ENCODE data around the gene NFS1. TPM values are rescaled to one million over a fixed set of nuclear protein-coding genes. Genes with fewer than 3 reads are reported as not detected.

NFS1 gene
- total and polyA plus RNA-seq, 2 of the 8 experiments (the other 6 are each of a cell fraction or from before 2014, with no cell fraction given), result 26.1 to 38.8 TPM

GRCh38 chr20:35653893-35654292 is 45.3 kb downstream of the NFS1 start:
- H4K8ac ChIP-seq (ENCODE audit: extremely low read depth, insufficient read depth, low read length), result no peak overlapping the region
- no peak overlapping the region for H4K5ac ChIP-seq (ENCODE audit: insufficient read length, low read depth, low read length)
- H3K4me3 ChIP-seq (ENCODE audit: extremely low read depth in 1 of 4, insufficient read depth in 2 of 4, low read depth in 3 of 4, low read length in 4 of 4), result no peak overlapping the region
- no peak overlapping the region for H2BK15ac ChIP-seq (ENCODE audit: low read length)
- 92% methylated on average over 4 of the region's 4 CpGs; no CpG with 5 or more reads in 1 of the 2 experiments for WGBS, 2 experiments (ENCODE audit: extremely low coverage in 1 of 2, insufficient coverage in 1 of 2, insufficient read length in 1 of 2, insufficient replicate concordance in 2 of 2, low coverage in 1 of 2, low lambda C conversion rate in 2 of 2, missing lambda C conversion rate in 1 of 2)
- no peak overlapping the region for H3K4me2 ChIP-seq (ENCODE audit: insufficient read depth in 1 of 2, low read depth in 2 of 2, low read length in 2 of 2)
- H4K20me1 ChIP-seq (replicated peaks in 1 of 2; ENCODE audit: control insufficient read depth in 1 of 2, insufficient read depth in 2 of 2, low read length in 2 of 2), result peaks cover 34 to 41% of the 10 kb centered on the region in 2 experiments
- no peak overlapping the region for H2AK5ac ChIP-seq (ENCODE audit: low read depth, low read length)
- H3K79me2 ChIP-seq (ENCODE audit: control insufficient read depth in 1 of 2, insufficient read depth in 2 of 2, low read length in 2 of 2), result peaks cover 50 to 100% of the 10 kb centered on the region in 2 experiments
- H3K4ac ChIP-seq (replicated peaks; ENCODE audit: insufficient read length, low read depth, low read length), result no peak overlapping the region
- no peak overlapping the region for H3K56ac ChIP-seq (replicated peaks; ENCODE audit: insufficient read length, low read depth, low read length)
- H2BK20ac ChIP-seq (ENCODE audit: low read length), result no peak overlapping the region
- no peak overlapping the region for H2BK120ac ChIP-seq (replicated peaks; ENCODE audit: low read depth, low read length)
- H2BK12ac ChIP-seq (ENCODE audit: low read depth, low read length), result no peak overlapping the region
- H3K36me3 ChIP-seq (ENCODE audit: control insufficient read depth in 2 of 4, insufficient read depth in 4 of 4, low read length in 3 of 4), result peaks cover 10 to 53% (median 25%) of the 10 kb centered on the region in 4 experiments; a peak in 7 of 8 replicates
- no peaks in the 10 kb centered on the region for H3K23me2 ChIP-seq (ENCODE audit: low read depth, low read length)
- H3K27me3 ChIP-seq (replicated peaks in 1 of 4; ENCODE audit: control insufficient read depth in 3 of 4, extremely low read depth in 1 of 4, insufficient read depth in 3 of 4, low read length in 3 of 4), result no peaks in the 10 kb centered on the region
- H3K23ac ChIP-seq (ENCODE audit: insufficient read length), result no peak overlapping the region
- ChIA-PET POLR2A (ENCODE audit: partially characterized antibody) (interaction anchor here (0.8 to 4.4 kb wide), 6 partner anchors 10 to 132 kb away, joined by 3 to 43 read pairs (median 4); partner anchors contain the start of genes CPNE1 and RBM12), CTCF (ENCODE audit: partially characterized antibody) (interaction anchor here (0.5 to 0.9 kb wide), 2 partner anchors 10 to 454 kb away, joined by 3 read pairs; no protein-coding TSS in a partner anchor)
- H3K14ac ChIP-seq (ENCODE audit: insufficient read length), result no peak overlapping the region
- H3K79me1 ChIP-seq (ENCODE audit: low read depth, low read length), result peaks cover 14% of the 10 kb centered on the region
- no peak overlapping the region for H2AFZ ChIP-seq (ENCODE audit: low read length)
- no peak for FAIRE-seq
- H4K91ac ChIP-seq (replicated peaks; ENCODE audit: insufficient read length, low read length), result no peak overlapping the region
- no peak for DNase-seq (ENCODE audit: low read depth in 1 of 2, low spot score in 2 of 2)
- H2BK5ac ChIP-seq (ENCODE audit: low read depth, low read length), result no peak overlapping the region
- H3K9ac ChIP-seq (replicated peaks in 1 of 4; ENCODE audit: extremely low read depth in 1 of 4, low read depth in 3 of 4, low read length in 3 of 4), result no peak overlapping the region
- H3K9me3 ChIP-seq (ENCODE audit: insufficient read depth in 2 of 2, low read depth in 1 of 2, low read length in 1 of 2), result no peaks in the 10 kb centered on the region
- H3K18ac ChIP-seq (ENCODE audit: extremely low read depth, low read length), result no peak overlapping the region
- no peak overlapping the region for H3K27ac ChIP-seq (ENCODE audit: low read depth, low read length)
- peaks cover 0 to 2% (median 0%) of the 10 kb centered on the region in 4 experiments; a peak in 1 of 7 replicates for H3K4me1 ChIP-seq (replicated peaks in 1 of 4; ENCODE audit: control insufficient read depth in 3 of 4, insufficient read depth in 4 of 4, low read length in 3 of 4)
- TF ChIP-seq EGR1 (IDR thresholded peaks at IDR 0.05; ENCODE audit: borderline replicate concordance, low read depth, low read length) (no peak), RAD21 (IDR thresholded peaks at IDR 0.05 in 1 of 2, conservative IDR thresholded peaks at IDR 0.05 in 1 of 2; ENCODE audit: low read depth in 2 of 2, low read length in 2 of 2) (no peak), RXRA (IDR thresholded peaks at IDR 0.05; ENCODE audit: insufficient read depth, low read depth, low read length) (no peak), GABPA (IDR thresholded peaks at IDR 0.05; ENCODE audit: borderline replicate concordance, insufficient read depth, low read length) (no peak), SIN3A (conservative IDR thresholded peaks at IDR 0.05 in 1 of 2, IDR thresholded peaks at IDR 0.05 in 1 of 2; ENCODE audit: low read depth in 1 of 2, low read length in 2 of 2) (no peak), USF2 (IDR thresholded peaks at IDR 0.05; ENCODE audit: low read length) (no peak), BRCA1 (IDR thresholded peaks at IDR 0.05; ENCODE audit: low read depth, low read length) (no peak), TBP (IDR thresholded peaks at IDR 0.05; ENCODE audit: low read depth, low read length) (no peak), KDM1A (IDR thresholded peaks at IDR 0.05; ENCODE audit: borderline replicate concordance, low read length) (no peak), SIRT6 (IDR thresholded peaks at IDR 0.05; ENCODE audit: low read length) (no peak), ATF3 (IDR thresholded peaks at IDR 0.05; ENCODE audit: insufficient read depth, low read depth, low read length) (no peak), SUZ12 (IDR thresholded peaks at IDR 0.05; ENCODE audit: low read length) (no peak)
